Measurements from ENCODE around the gene EME1. TPM values are rescaled to one million over a fixed set of nuclear protein-coding genes. Genes with fewer than 3 reads are reported as not detected.

EME1 gene
- total and polyA plus RNA-seq, 2 of the 13 experiments (the other 11 are each of a cell fraction or from before 2014, with no cell fraction given), result 20.7 to 24.6 TPM

GRCh38 chr17:50397111-50397918 is 24.3 kb downstream of the EME1 start, which contains the start of gene LRRC59 (continued):
- TF ChIP-seq HES4 (CRISPR knock-in tag; IDR thresholded peaks at IDR 0.05; ENCODE audit: borderline replicate concordance), result peak; percentile 99
- no peak for TF ChIP-seq ZUFSP (CRISPR knock-in tag; IDR thresholded peaks at IDR 0.05; ENCODE audit: borderline replicate concordance)
- TF ChIP-seq ATF1 (CRISPR knock-in tag; IDR thresholded peaks at IDR 0.05), result peak; percentile 94
- peak; percentile 93 for TF ChIP-seq ZBTB25 (CRISPR knock-in tag; IDR thresholded peaks at IDR 0.05)
- TF ChIP-seq ZBTB39 (CRISPR knock-in tag; IDR thresholded peaks at IDR 0.05), result no peak
- peak; percentile 95 for TF ChIP-seq ZNF670 (CRISPR knock-in tag; IDR thresholded peaks at IDR 0.05; ENCODE audit: borderline replicate concordance)
- peak; percentile 44; the same call in 1 of the 2 replicates for TF ChIP-seq PPARG (CRISPR knock-in tag; conservative IDR thresholded peaks at IDR 0.05)
- peak; percentile 42; the same call in 1 of the 2 replicates for TF ChIP-seq GRHL1 (CRISPR knock-in tag; conservative IDR thresholded peaks at IDR 0.05)
- peak; percentile 100 for TF ChIP-seq POGK (CRISPR knock-in tag; conservative IDR thresholded peaks at IDR 0.05)
- peak; percentile 70; the same call in 1 of the 2 replicates for TF ChIP-seq ZNF766 (CRISPR knock-in tag; IDR thresholded peaks at IDR 0.05; ENCODE audit: borderline replicate concordance)
- TF ChIP-seq AGO1 (IDR thresholded peaks at IDR 0.05; ENCODE audit: low read depth, low read length, poor library complexity, severe bottlenecking), result peak; percentile 31
- TF ChIP-seq KLF13 (CRISPR knock-in tag; IDR thresholded peaks at IDR 0.05), result no peak
- peak; percentile 97 for TF ChIP-seq ZNF251 (CRISPR knock-in tag; IDR thresholded peaks at IDR 0.05)
- TF ChIP-seq ZNF543 (CRISPR knock-in tag; IDR thresholded peaks at IDR 0.05), result peak; percentile 90
- TF ChIP-seq THAP11 (CRISPR knock-in tag; IDR thresholded peaks at IDR 0.05), result peak; percentile 96
- TF ChIP-seq HINFP (CRISPR knock-in tag; IDR thresholded peaks at IDR 0.05; ENCODE audit: low read depth), result peak; percentile 94
- TF ChIP-seq PCBP2 (optimal IDR thresholded peaks at IDR 0.05; ENCODE audit: low read depth, low read length, poor library complexity, severe bottlenecking), result no peak
